Caki2 (cell line): ENCODE results near the gene RUFY3. TPM values are rescaled to one million over a fixed set of nuclear protein-coding genes. Genes with fewer than 3 reads are reported as not detected.
"Not testable (repeated sequence)": the region's sequence is repeated elsewhere in the genome, so short reads cannot be mapped to it uniquely, and the experiment has no call there.

Experiments
- DNase-seq: peaks from one replicate; pipeline ENCODE4 v3.0.0-alpha.2; 2015; ENCODE audit warnings: low read depth
- in situ Hi-C: cut with HindIII; loops from 2 replicates; pipeline ENCODE4 v1.10.0; 2016; ENCODE audit warnings: low sequenced_read_pairs, low pct_unique_long_range_greater_than_20kb, mixed read lengths
- total RNA-seq: library from RNA; depleted of rRNA; stranded (reverse); fragments of >200 nt; shearing (Covaris generic); gene quantifications from 2 replicates; pipeline ENCODE4 v1.2.3, GENCODE V29; 2014; ENCODE audit warnings: low replicate concordance

RUFY3 gene
- total RNA-seq, 1 experiment from 2014 or later: 42.9 TPM

GRCh38 chr4:70818173-70818855 is 96.5 kb downstream of the RUFY3 start:
- no peak for DNase-seq
- in situ Hi-C loops: no loop called here

- in situ Hi-C loops: no loop called here
- no peak for DNase-seq
Observed at GRCh38 chr4:70818921-70819320, 97.2 kb downstream of the RUFY3 start.

DNA sequence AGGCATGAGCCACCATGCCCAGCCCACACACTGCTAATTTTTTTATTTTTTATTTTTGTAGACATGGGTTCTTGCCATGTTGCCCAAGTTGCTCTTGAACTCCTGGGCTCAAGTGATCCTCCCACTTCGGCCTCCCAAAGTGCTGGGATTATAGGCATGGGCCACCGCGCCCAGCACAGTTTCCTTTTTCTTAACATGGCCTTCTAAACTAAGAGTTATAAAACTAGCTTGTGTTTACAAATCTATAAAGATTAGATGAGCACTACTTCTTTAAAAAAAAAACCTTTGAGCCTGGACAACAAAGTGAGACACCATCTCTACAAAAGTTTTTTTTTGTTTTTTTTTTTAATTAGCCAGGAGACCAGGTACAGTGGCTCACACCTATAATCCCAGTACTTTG is 107.3 kb downstream of the RUFY3 start:
- in situ Hi-C loops: no loop called here
- no peak for DNase-seq

- no peak for DNase-seq
- in situ Hi-C loops: no loop called here
Observed at GRCh38 chr4:70829492-70829891, 107.7 kb downstream of the RUFY3 start.

DNA sequence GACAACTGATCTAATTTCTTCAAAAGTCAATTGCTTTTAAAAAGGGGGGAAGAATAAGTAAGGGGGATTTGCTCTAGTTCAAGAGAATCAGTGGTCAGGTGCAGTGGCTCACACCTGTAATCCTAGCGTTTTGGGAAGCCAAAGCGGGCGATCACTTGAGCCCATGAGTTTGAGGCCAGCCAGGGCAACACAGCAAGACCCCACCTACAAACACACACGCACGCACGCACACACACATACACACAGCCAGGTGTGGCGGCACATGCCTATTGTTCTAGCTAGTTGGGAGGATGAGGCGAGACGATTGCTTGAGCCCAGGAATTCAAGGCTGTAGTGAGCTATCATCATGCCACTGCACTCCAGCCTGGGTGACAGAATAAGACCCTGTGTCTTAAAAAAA is 108.3 kb downstream of the RUFY3 start:
- in situ Hi-C loops: no loop called here
- no peak for DNase-seq

GRCh38 chr4:70831293-70831692 is 109.5 kb downstream of the RUFY3 start:
- DNase-seq: no peak
- in situ Hi-C loops: no loop called here

GRCh38 chr4:70833675-70834074 is 111.9 kb downstream of the RUFY3 start:
- in situ Hi-C loops: no loop called here

GRCh38 chr4:70836081-70836480 is 114.3 kb downstream of the RUFY3 start:
- in situ Hi-C loops: no loop called here
- no peak for DNase-seq

More at GRCh38 chr4:70833675-70834074, 111.9 kb downstream of the RUFY3 start:
- DNase-seq: no peak

DNA sequence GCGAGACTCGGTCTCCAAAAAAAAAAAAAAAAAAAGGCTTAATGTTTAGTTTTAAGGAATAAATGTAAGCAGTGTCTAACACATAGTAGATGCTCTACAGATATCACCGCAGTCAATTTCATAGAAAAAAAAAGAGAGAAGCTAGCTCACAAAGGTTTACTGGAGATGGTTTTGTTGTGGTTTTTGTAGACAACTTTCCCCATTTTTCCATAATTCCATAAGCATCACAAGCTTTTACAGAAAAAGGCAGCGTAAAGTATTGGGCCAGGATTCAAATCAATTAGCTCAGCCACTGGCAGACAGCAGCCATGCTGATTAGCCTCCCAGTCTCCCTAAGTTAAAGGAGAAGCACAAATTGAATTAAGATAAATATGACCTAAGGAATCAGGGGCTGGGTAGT is 116.4 kb downstream of the RUFY3 start:
- peak; percentile 22 for DNase-seq
- in situ Hi-C loops: no loop called here

DNA sequence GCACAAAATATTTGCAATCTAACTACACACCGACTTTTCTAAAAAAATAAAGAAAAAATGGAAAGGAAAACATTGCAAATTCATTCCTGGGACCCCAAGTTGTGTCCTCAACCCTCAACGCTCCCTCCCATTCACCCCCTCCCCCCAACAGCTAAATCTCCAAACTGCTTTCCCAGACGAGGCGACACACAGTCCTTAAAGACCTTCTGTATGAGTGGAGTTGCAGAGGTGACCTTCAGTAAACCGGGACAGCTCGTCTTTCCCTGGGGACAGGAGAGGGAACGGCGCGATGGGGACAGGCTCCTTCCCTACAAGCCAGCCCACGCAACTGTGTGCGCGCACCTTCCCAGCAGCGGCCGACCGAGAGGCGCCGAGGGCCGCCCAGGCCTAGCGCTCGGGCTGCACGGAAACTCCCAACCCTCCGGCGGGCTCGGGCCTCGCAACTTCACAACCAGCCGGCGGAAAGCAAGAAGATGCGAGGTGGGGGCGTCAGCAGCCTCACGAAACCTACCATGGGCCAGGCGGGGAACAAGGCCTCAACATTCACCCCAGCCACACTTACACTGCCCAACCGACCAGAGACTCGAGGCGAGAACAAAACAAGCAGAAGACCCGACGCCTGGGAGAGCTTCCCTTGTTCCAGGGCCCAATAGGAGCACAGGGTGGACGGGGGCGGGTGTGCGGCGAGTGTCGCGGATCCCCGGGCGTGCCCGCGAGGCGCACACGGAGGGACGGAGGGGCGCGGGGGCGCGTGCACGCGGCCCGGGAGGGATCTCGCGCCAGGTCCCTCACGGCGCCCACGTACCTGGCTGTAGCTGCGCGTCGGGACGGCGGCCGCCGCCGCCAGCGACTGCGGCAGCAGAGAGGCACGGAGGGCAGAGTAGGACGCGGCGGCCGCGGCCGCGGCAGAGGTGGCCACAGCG is 117.2 kb downstream of the RUFY3 start:
- no peak for DNase-seq

DNA sequence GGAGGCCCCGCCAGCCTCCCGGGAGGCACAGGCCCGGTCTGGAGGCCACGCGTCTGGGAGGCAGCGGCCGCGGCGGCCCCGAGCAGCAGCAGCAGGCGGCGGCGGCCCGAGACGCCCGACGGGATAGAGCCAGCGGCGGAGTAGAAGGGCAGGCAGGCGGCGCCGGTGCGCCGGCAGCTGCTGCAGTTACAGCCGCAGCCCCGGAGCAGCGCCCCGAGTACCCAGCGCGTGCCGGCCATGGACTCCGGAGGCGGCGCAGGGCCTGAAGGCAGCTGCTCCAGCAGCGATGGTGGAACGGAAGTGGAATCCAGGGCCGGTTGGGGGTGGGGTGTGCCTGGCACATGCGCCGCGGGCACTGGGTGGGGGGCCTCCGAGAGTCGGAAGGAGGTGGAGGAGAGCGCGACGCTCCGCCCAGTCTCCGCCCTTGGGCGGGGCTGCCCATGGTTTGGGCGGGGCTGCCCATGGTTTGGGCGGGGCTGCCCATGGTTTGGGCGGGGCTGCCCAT is 117.9 kb downstream of the RUFY3 start, which contains the start of gene GRSF1:
TSS of gene GRSF1 (minus strand) at position 302 of the 505 bp plus-strand sequence. CDS start at position 239, 63 bp downstream.
- in situ Hi-C loops: no loop called here
- peak; percentile 82 for DNase-seq

More for the DNA sequence above, 117.2 kb downstream of the RUFY3 start:
- in situ Hi-C loops: no loop called here

DNA sequence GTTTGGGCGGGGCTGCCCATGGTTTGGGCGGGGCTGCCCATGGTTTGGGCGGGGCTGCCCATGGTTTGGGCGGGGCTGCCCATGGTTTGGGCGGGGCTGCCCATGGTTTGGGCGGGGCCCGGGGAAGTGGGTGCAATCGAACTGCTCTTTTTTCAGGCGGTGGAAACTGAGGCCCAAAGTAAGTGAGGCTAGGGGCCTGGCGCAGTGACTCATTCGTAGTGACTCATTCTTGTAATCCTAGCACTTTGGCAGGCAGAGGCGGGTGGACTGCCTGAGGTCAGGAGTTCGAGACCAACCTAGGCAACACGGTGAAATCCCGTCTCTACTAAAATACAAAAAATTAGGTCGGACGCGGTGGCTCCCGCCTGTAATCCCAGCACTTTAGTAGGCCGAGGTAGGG is 118.4 kb downstream of the RUFY3 start:
- peak; percentile 71 for DNase-seq
- in situ Hi-C loops: not testable (repeated sequence)

DNA sequence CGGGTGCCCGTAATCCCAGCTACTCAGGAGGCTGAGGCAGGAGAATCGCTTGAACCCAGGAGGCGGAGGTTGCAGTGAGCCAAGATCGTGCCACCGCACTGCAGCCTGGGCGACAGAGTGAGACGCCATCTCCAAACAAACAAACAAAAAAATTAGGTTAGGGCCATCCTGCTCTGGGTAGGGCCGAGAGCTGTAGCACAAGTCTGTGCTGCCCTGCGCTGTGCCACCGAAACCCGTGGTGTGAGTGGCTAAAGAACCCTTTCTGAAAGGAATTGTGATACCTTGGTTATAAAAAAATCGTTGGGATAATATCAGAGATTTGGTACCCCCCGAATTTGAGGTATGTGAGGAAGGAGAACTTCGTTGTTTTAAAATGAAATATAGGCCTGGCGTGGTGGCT is 118.9 kb downstream of the RUFY3 start:
- DNase-seq, in situ Hi-C loops: not testable (repeated sequence)

DNA sequence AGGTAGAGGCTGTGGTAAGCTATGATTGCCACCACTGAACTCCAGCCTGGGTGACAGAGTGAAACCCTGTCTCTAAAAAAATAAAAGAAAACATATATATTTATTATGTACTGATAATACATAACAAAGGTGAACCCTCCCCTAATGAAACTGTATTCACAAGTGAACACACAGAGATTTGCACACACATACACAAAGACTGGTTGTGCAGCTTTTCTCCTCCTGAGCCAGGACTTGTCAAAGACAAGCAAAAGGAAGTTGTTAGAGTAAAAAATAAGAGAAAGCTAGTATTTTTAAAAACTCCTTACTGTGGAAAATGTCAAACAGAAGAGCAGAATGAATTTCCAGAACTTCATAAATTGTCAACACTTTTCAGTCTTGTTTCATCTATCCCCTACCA is 119.4 kb downstream of the RUFY3 start:
- in situ Hi-C loops: no loop called here
- DNase-seq: no peak

DNA sequence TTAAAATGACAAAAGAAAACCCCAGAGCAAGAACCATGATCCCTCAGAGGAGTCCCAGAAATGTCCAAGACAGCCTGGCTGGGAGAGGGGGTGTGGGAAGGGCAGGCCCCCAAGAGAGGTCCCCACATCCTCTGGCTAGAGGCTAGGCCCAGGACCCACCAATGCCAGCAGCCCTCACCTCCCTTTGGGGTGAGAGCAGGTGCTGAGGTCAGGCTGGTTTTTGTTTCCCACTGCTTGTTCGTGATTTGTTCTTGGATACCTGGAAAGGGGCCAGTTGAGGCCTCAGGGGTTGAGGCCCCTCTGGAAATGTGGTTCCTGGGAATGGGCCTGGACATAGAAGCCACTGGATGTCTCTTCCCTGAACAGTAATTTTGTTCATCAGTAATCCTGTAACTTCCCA is 120.2 kb downstream of the RUFY3 start:
- in situ Hi-C loops: no loop called here

GRCh38 chr4:70842761-70843435 is 121.1 kb downstream of the RUFY3 start:
- in situ Hi-C loops: no loop called here
- no peak for DNase-seq

More for the DNA sequence above, 120.2 kb downstream of the RUFY3 start:
- no peak for DNase-seq

- in situ Hi-C loops: no loop called here
- DNase-seq: peak; percentile 12
Observed at GRCh38 chr4:70844180-70844579, 122.4 kb downstream of the RUFY3 start.

GRCh38 chr4:70849291-70849690 is 127.5 kb downstream of the RUFY3 start:
- no peak for DNase-seq
- in situ Hi-C loops: no loop called here

DNA sequence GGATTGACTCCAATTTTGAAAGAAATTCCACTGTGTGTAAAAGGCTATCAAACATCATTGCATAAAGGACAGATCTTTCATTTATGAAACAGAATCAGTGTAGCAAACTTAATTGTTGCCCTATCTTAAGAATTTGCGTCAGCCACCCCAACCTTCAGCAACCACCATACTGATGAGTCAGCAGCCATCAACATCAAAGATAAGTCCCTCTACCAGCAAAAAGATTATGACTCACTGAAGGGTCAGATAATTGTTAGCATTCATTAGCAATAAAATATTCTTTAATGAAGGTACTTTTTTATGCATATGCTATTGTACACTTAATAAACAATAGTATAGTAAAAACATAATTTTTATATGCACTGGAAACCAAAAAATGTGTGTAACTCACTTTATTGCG is 133.7 kb downstream of the RUFY3 start:
- DNase-seq: no peak
- in situ Hi-C loops: no loop called here
